ENCODE results near the gene SMU1. TPM values are rescaled to one million over a fixed set of nuclear protein-coding genes. Genes with fewer than 3 reads are reported as not detected.
"Not testable (repeated sequence)": the region's sequence is repeated elsewhere in the genome, so short reads cannot be mapped to it uniquely, and the experiment has no call there.

The SMU1 gene
- total RNA-seq, 1 donor from 2014 or later: 20.5 TPM

GRCh38 chr9:33101104-33101951, 24.9 kb upstream of the SMU1 start:
- DNase-seq: no peak
- ATAC-seq: peak in 1 of 2 donors; percentile 4
- TF ChIP-seq, protein P1, sequence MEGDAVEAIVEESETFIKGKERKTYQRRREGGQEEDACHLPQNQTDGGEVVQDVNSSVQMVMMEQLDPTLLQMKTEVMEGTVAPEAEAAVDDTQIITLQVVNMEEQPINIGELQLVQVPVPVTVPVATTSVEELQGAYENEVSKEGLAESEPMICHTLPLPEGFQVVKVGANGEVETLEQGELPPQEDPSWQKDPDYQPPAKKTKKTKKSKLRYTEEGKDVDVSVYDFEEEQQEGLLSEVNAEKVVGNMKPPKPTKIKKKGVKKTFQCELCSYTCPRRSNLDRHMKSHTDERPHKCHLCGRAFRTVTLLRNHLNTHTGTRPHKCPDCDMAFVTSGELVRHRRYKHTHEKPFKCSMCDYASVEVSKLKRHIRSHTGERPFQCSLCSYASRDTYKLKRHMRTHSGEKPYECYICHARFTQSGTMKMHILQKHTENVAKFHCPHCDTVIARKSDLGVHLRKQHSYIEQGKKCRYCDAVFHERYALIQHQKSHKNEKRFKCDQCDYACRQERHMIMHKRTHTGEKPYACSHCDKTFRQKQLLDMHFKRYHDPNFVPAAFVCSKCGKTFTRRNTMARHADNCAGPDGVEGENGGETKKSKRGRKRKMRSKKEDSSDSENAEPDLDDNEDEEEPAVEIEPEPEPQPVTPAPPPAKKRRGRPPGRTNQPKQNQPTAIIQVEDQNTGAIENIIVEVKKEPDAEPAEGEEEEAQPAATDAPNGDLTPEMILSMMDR (IDR thresholded peaks at IDR 0.05): no peak

GRCh38 chr9:33099754-33100153, 23.3 kb upstream of the SMU1 start:
- no peak for ATAC-seq

More at GRCh38 chr9:33101104-33101951, 24.9 kb upstream of the SMU1 start:
- Histone ChIP-seq H3K36me3 (no peaks in the 10 kb centered on the region), H3K4me1 (peaks cover 4% of the 10 kb centered on the region), H3K9me3 (no peaks in the 10 kb centered on the region), H3K27ac (no peak overlapping the region), H3K27me3 (ENCODE audit: low read depth) (no peaks in the 10 kb centered on the region), H3K4me3 (no peak overlapping the region)
- intact Hi-C loops (cut with DNase I): no loop called here

GRCh38 chr9:33097192-33097591, 20.7 kb upstream of the SMU1 start:
- ATAC-seq (no peak), DNase-seq (no peak)
- Histone ChIP-seq H3K36me3 (no peaks in the 10 kb centered on the region), H3K27me3 (ENCODE audit: low read depth) (no peaks in the 10 kb centered on the region), H3K4me1 (no peaks in the 10 kb centered on the region), H3K27ac (no peak overlapping the region), H3K4me3 (no peak overlapping the region), H3K9me3 (no peaks in the 10 kb centered on the region)
- intact Hi-C loops (cut with DNase I): no loop called here
- TF ChIP-seq, protein P1 (IDR thresholded peaks at IDR 0.05): no peak

More at GRCh38 chr9:33099754-33100153, 23.3 kb upstream of the SMU1 start:
- DNase-seq: no peak
- TF ChIP-seq, protein P1 (IDR thresholded peaks at IDR 0.05): no peak
- no peak overlapping the region for H3K4me3 ChIP-seq
- intact Hi-C loops (cut with DNase I): no loop called here
- no peaks in the 10 kb centered on the region for H3K27me3 ChIP-seq (ENCODE audit: low read depth)
- no peaks in the 10 kb centered on the region for H3K36me3 ChIP-seq
- no peak overlapping the region for H3K27ac ChIP-seq
- H3K4me1 ChIP-seq: no peaks in the 10 kb centered on the region
- no peaks in the 10 kb centered on the region for H3K9me3 ChIP-seq

GRCh38 chr9:33092634-33093033, 16.2 kb upstream of the SMU1 start:
- no peak for DNase-seq
- TF ChIP-seq, protein P1 (IDR thresholded peaks at IDR 0.05): no peak
- no peaks in the 10 kb centered on the region for H3K27me3 ChIP-seq (ENCODE audit: low read depth)
- ATAC-seq: no peak
- no peaks in the 10 kb centered on the region for H3K9me3 ChIP-seq
- H3K27ac ChIP-seq: no peak overlapping the region
- intact Hi-C loops (cut with DNase I): no loop called here
- H3K36me3 ChIP-seq: no peaks in the 10 kb centered on the region
- no peak overlapping the region for H3K4me3 ChIP-seq
- H3K4me1 ChIP-seq: no peaks in the 10 kb centered on the region

DNA sequence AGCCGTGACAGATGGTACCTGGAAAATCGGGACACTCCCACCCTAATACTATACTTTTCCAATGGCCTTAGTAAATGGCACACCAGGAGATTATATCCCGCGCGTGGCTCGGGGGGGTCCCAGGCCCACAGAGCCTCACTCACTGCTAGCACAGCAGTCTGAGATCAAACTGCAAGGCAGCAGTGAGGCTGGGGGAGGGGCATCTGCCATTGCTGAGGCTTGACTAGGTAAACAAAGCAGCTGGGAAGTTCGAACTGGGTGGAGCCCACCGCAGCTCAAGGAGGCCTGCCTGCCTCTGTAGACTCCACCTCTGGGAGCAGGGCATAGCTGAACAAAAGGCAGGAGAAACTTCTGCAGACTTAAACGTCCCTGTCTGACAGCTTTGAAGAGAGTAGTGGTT, 9.2 kb upstream of the SMU1 start:
- peaks cover 26% of the 10 kb centered on the region for H3K4me1 ChIP-seq
- ATAC-seq; DNase-seq; H3K36me3 ChIP-seq; H3K9me3 ChIP-seq; intact Hi-C loops (cut with DNase I); H3K4me3 ChIP-seq; H3K27me3 ChIP-seq (ENCODE audit: low read depth); H3K27ac ChIP-seq: not testable (repeated sequence)
